ENCODE measurements around the gene GPA33. TPM values are rescaled to one million over a fixed set of nuclear protein-coding genes. Genes with fewer than 3 reads are reported as not detected.

GPA33 gene
- polyA plus RNA-seq, 4 donors, result 0.71 to 1.3 (median 1.2) TPM

Other genes starting within 250 kb of the GPA33 start
- 10 to 100 TPM; 24.3 to 29.3 (median 29.2) TPM for gene TADA1, start 214.1 kb downstream of the GPA33 start, polyA plus RNA-seq (ENCODE audit: insufficient read length in 4 of 4)
- gene ILDR2, start 114.8 kb downstream of the GPA33 start, polyA plus RNA-seq (ENCODE audit: insufficient read length in 4 of 4), result 10 to 100 TPM; 13.9 to 16.5 (median 15.5) TPM
- 1 to 10 TPM; 2.1 to 2.7 (median 2.5) TPM for gene MAEL, start 101.1 kb downstream of the GPA33 start, polyA plus RNA-seq (ENCODE audit: insufficient read length in 4 of 4)
- under 1 TPM; 0.42 to 0.66 (median 0.45) TPM for gene STYXL2, start 3.7 kb upstream of the GPA33 start, polyA plus RNA-seq (ENCODE audit: insufficient read length in 4 of 4)
- gene POU2F1, start 130.5 kb upstream of the GPA33 start, polyA plus RNA-seq (ENCODE audit: insufficient read length in 4 of 4), result 10 to 100 TPM; 13.0 to 17.5 (median 16.0) TPM